ENCODE measurements around the gene SFT2D1. TPM values are rescaled to one million over a fixed set of nuclear protein-coding genes. Genes with fewer than 3 reads are reported as not detected.
A peak's percentile ranks its signal among the peaks of the same experiment; 100 is the strongest.
"Not testable (repeated sequence)": the region's sequence is repeated elsewhere in the genome, so short reads cannot be mapped to it uniquely, and the experiment has no call there.

SFT2D1 gene
- total RNA-seq, 3 donors from 2014 or later: 41.1 to 52.4 (median 52.1) TPM

GRCh38 chr6:166365221-166365620 is 22.9 kb upstream of the SFT2D1 start:
- Histone ChIP-seq H3K4me3 (no peak overlapping the region), H3K27me3 (no peaks in the 10 kb centered on the region), H3K9me3 (no peaks in the 10 kb centered on the region), H3K4me1 (peaks cover 4 to 6% of the 10 kb centered on the region in 2 donors), H3K27ac (no peak overlapping the region), H3K36me3 (no peaks in the 10 kb centered on the region)
- intact Hi-C loops (cut with DNase I; ENCODE audit: low total_unique reads): no loop called here
- TF ChIP-seq POLR2AphosphoS5 (IDR thresholded peaks at IDR 0.05): no peak
- no peak for TF ChIP-seq CTCF (IDR thresholded peaks at IDR 0.05)
- no peak for TF ChIP-seq POLR2A (IDR thresholded peaks at IDR 0.05)
- no peak for DNase-seq (ENCODE audit: low spot score in 2 of 2)

- TF ChIP-seq POLR2AphosphoS5 (IDR thresholded peaks at IDR 0.05) (no peak), CTCF (IDR thresholded peaks at IDR 0.05) (no peak), POLR2A (IDR thresholded peaks at IDR 0.05) (no peak)
- intact Hi-C loops (cut with DNase I; ENCODE audit: low total_unique reads): no loop called here
- no peak overlapping the region for H3K27ac ChIP-seq
- no peak for DNase-seq (ENCODE audit: low spot score in 2 of 2)
- no peak overlapping the region for H3K4me3 ChIP-seq
- H3K4me1 ChIP-seq: peaks cover 4 to 6% of the 10 kb centered on the region in 2 donors
- H3K9me3 ChIP-seq: no peaks in the 10 kb centered on the region
- no peaks in the 10 kb centered on the region for H3K27me3 ChIP-seq
- H3K36me3 ChIP-seq: no peaks in the 10 kb centered on the region
These were observed 22.1 kb upstream of the SFT2D1 start for GRCh38 chr6:166364456-166364855.

GRCh38 chr6:166362427-166362826 is 20.1 kb upstream of the SFT2D1 start:
- H3K36me3 ChIP-seq; H3K4me1 ChIP-seq; intact Hi-C loops (cut with DNase I; ENCODE audit: low total_unique reads); H3K9me3 ChIP-seq; H3K27me3 ChIP-seq; H3K4me3 ChIP-seq; DNase-seq (ENCODE audit: low spot score in 2 of 2); H3K27ac ChIP-seq: not testable (repeated sequence)

GRCh38 chr6:166361077-166361429 is 18.7 kb upstream of the SFT2D1 start:
- intact Hi-C loops (cut with DNase I; ENCODE audit: low total_unique reads): no loop called here
- peak overlapping the region in 1 of 2 donors; percentile 65 for H3K27ac ChIP-seq
- H3K4me1 ChIP-seq: peaks cover 4 to 6% of the 10 kb centered on the region in 2 donors
- H3K9me3 ChIP-seq: no peaks in the 10 kb centered on the region
- DNase-seq (ENCODE audit: low spot score in 2 of 2): peak in 1 of 2 donors; percentile 78
- H3K4me3 ChIP-seq: no peak overlapping the region
- H3K27me3 ChIP-seq: no peaks in the 10 kb centered on the region
- TF ChIP-seq POLR2AphosphoS5 (IDR thresholded peaks at IDR 0.05) (peak in 1 of 3 donors; percentile 52), POLR2A (IDR thresholded peaks at IDR 0.05) (no peak)
- no peaks in the 10 kb centered on the region for H3K36me3 ChIP-seq

- intact Hi-C loops (cut with DNase I; ENCODE audit: low total_unique reads): no loop called here
- no peaks in the 10 kb centered on the region for H3K9me3 ChIP-seq
- TF ChIP-seq POLR2AphosphoS5 (IDR thresholded peaks at IDR 0.05) (no peak), POLR2A (IDR thresholded peaks at IDR 0.05) (no peak), CTCF (IDR thresholded peaks at IDR 0.05) (no peak)
- H3K4me1 ChIP-seq: peaks cover 4 to 6% of the 10 kb centered on the region in 2 donors
- no peak for DNase-seq (ENCODE audit: low spot score in 2 of 2)
- peak overlapping the region; percentile 46 to 62 for H3K27ac ChIP-seq
- no peaks in the 10 kb centered on the region for H3K27me3 ChIP-seq
- no peaks in the 10 kb centered on the region for H3K36me3 ChIP-seq
- no peak overlapping the region for H3K4me3 ChIP-seq
These were observed 18.1 kb upstream of the SFT2D1 start for GRCh38 chr6:166360243-166361076.

GRCh38 chr6:166355552-166355951 is 13.2 kb upstream of the SFT2D1 start:
- Histone ChIP-seq H3K4me3 (no peak overlapping the region), H3K4me1 (peaks cover 2 to 3% of the 10 kb centered on the region in 2 donors), H3K36me3 (no peaks in the 10 kb centered on the region), H3K9me3 (no peaks in the 10 kb centered on the region), H3K27me3 (no peaks in the 10 kb centered on the region), H3K27ac (no peak overlapping the region)
- no peak for DNase-seq (ENCODE audit: low spot score in 2 of 2)
- intact Hi-C loops (cut with DNase I; ENCODE audit: low total_unique reads): no loop called here
- TF ChIP-seq POLR2A (IDR thresholded peaks at IDR 0.05) (no peak), POLR2AphosphoS5 (IDR thresholded peaks at IDR 0.05) (no peak), CTCF (IDR thresholded peaks at IDR 0.05) (no peak)

All from breast epithelium (tissue), 4 donors.